NCI-H1930 (cell line): Measurements from ENCODE around the gene TUT4.

Experiments used
- DNase-seq, 2 experiments: peaks; one replicate each; lab custom pipeline; 2025; lab: John Stamatoyannopoulos, UW

TUT4 gene

DNA sequence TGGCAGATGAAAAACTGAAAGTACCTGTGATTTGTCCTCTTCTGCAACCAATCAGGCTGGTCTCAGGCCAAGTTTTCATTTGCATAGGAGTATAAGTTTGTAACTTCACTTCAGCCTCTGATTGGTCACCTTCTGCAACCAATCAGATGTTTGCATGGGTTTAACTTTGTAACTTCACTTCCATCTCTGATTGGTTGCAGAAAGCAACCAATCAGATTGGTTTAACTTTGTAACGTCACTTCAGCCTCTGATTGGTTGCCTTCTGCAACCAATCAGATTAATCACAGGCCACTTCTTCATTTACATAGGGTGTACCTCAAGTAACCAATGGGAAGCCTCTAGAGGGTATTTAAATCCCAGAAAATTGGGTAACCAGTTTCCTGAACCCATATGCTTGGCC lies 18.9 kb upstream of the TUT4 start:
- DNase-seq, result no peak

- no peak for DNase-seq
Observed at GRCh38 chr1:52569449-52570210, 16.7 kb upstream of the TUT4 start.

GRCh38 chr1:52567943-52568342 lies 15.1 kb upstream of the TUT4 start:
- DNase-seq, result no peak

GRCh38 chr1:52562766-52563165 lies 9.9 kb upstream of the TUT4 start:
- no peak for DNase-seq

DNA sequence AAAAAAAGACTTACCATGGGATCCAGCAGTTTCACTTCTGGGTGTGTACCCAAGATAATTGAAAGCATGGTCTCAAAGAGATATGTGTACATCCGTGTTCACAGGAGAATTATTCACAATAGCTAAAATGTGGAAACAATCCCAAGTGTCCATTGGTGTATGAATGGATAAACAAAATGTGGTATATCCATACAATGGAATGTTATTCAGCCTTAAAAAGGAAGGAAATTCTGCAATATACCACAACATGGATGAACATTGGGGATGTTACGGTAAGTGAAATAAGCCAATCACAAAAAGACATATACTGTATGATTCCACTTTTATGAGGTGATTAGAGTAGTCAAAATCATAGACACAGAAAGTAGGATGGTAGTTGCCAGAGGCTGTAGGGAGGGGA lies 7.0 kb upstream of the TUT4 start:
- no peak for DNase-seq

DNA sequence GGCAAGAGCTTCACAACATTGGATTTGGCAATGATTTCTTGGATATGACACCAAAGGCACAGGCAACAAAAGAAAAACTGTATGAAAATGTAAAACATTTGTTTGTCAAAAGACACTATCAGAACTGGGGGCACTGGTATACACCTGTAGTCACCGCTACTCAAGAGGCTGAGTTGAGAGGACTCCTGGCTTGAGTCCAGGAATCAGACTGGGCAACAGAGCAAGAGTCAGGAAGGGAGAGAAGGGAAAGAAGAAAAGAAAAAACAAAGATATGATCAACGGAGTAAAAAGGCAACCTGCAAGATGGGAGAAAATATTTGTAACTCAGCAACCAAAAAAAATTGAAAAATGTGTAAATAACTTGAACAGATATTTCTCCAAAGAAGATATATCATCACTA lies 6.0 kb upstream of the TUT4 start:
- DNase-seq, result no peak

- no peak for DNase-seq
Observed at GRCh38 chr1:52556641-52557360, 3.9 kb upstream of the TUT4 start.

GRCh38 chr1:52554756-52555155 lies 1.9 kb upstream of the TUT4 start:
- no peak for DNase-seq

- DNase-seq, result no peak
Observed at GRCh38 chr1:52554267-52554640, 1.4 kb upstream of the TUT4 start.

GRCh38 chr1:52553362-52554266 lies 722 bp upstream of the TUT4 start:
- DNase-seq, result peak; percentile 75 to 82

DNA sequence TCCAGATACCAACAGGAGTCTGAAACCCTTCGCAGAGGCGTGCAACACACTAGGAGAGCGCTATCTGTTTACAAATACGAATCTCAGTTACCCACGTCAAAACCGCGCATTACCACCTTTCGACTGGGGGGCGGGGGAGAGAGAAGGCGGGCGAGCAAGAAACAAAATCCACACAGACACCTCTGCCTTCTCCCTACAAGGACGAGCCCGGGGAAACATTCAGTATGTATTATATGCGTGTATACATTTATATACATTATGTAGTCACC lies 722 bp downstream of the TUT4 start:
- DNase-seq, result peak; percentile 22 to 37

DNA sequence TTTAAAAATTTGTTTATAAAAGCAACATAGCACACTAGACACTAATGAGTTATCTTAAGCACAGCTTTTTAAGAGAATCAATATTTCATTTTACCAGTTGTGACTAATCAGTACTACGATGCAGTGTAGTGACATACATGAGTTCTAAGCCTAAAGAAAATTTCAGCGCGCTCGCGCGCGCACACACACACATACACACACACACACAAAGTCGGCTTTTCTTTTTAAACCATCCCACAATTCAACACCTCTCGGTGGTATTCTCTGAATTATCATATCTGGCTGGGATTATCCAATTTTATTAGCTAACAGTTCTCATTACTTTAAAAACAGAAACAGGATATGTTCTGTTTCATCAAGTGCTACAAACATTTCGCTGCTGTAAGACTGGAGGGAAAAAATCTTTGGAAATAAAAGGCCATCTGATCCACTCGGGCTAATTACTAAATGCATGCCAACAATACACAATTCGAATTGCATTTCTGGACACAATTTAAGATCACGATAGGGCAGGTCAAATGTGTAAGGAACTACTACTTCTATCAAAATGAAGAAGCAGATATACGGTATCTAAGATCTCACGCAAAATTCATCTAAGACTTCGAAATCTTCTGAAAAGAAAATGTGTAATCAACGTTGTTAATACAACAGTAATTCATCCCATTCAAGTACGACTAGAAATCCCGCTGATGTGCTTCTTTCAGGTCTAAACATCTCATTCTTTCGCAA lies 1.2 kb downstream of the TUT4 start:
- DNase-seq, result no peak

GRCh38 chr1:52550447-52550846 lies 2.4 kb downstream of the TUT4 start:
- no peak for DNase-seq

DNA sequence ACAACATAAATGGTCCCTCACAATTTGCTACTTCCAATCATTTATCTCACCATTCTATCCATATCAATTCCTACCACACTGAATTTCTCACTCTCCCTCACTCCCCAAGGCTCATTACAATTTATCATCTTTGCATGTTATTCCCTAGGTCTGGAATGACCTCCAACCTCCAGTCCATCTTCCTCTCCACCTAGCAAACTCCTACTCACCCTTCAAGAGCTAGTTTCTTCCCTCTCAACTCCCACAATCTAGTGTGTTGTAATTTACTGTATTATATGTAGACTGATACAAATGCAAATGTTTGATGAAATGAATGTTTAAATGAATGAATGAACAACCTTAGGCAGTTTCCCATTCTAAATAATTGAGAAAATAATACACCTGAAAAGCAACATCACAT lies 3.6 kb downstream of the TUT4 start:
- DNase-seq, result no peak

- no peak for DNase-seq
Observed at GRCh38 chr1:52546852-52547251, 6.0 kb downstream of the TUT4 start.

DNA sequence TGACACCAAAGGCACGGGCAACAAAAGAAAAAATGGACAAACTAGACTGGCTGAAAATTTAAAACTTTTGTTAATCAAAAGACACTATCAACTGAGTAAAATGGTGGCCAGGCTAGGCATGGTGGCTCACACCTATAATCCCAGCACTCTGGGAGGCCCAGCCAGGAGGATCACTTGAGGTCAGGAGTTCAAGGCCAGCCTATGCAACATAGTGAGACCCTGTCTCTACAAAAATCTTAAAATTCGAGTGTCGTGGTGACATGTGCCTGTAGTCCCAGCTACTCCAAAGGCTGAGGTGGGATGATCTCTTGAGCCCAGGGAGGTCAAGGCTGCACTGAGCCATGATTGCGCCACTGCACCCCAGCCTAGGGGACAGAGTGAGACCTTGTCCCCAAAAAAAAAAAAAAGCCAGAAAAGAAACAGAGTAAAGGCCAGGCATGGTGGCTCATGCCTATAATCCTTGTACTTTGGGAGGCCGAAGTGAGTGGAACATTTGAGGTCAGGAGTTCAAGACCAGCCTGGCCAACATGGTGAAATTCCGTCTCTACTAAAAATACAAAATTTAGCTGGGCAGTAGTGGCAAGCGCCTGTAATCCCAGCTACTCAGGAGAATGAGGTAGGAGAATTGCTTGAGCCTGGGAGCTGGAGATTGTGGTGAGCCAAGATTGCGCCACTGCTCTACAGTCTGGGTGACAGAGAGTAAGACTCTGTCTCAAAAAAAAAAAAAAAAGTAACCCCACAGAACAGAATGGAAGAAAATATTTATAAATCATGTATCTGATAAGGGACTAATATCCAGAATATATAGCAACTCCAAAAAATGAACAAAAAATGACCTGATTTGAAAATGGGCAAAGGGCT lies 8.0 kb downstream of the TUT4 start:
- no peak for DNase-seq

DNA sequence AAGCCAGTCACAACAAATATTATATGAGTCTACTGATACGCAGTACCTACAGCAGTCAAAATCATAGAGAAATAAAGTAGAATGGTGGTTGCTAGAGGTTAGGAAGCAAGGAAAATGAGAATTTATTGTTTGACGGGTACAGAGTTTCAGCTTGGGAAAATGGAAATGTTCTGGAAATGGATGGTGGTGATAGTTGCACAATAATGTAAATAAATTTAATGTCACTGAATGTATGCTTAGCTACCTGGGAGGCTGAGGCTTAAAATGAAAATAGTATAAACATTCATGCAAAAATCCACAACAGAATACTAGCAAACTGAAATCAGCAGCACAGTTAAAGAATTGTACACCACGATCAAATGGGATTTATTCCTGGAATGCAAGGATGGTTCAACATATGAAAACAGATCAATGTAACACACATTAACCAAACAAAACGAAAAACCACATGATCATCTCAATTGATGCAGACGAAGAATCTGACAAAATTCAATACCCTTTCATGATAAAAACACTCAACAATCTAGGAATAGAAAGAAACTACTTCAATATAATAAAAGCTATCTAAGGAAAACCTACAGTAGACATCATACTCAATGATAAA lies 10.7 kb downstream of the TUT4 start:
- DNase-seq, result no peak

DNA sequence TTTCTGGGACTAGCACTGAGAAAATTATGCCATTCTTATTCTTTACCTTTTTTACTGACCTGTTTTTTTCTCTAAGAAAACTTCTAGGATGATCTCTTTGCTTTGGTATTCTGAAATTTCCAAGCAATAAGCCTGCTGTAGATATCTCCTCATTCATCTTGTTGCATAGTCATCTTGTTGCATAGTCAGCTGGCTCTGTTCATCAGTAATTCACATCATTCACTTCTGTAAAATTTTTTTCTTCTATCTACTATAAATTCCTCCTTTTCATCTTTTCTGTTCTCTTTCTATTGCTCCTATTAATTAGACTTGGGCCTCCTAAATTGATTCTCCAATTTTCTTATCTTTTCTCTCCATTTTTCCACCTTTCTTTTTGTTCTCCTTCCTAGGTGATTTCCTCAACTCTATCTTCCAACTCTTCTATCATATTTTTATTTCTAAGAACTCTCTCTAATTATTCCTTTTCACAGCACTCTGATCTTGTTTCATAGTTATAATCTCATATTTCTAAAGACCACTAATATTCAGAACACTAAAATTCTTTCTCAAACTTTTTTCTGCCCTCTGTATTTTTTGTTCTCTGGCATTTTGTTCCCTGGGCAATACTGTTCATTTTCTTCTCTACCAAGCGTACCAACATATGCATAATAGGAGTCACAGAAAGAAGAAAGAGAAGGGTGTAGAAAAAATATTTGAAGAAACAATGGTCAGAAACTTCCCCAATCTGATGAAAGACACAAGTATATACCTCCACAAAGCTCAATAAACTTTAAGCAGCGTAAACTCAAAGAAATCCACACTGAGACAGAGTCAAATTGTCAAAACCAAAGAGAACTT lies 17.7 kb downstream of the TUT4 start:
- DNase-seq, result no peak

DNA sequence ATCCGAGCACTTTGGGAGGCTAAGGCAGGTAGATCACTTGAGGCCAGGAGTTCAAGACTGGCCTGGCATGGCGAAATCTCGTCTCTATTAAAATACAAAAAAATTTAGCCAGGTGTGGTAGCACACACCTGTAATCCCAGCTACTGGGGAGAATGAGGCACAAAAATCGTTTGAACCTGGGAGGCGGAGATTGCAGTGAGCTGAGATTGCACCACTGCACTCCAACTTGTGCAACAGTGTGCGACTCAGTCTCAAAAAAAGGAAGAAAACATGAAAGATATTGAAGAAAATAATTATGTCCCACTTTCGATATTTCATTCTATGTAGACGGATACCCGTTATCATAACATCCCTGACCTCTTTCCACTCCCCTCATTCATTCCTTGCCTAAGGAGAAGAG lies 19.2 kb downstream of the TUT4 start:
- DNase-seq, result no peak

GRCh38 chr1:52532731-52533327 lies 20.1 kb downstream of the TUT4 start:
- no peak for DNase-seq
